ENCODE measurements around the gene CR1. TPM values are rescaled to one million over a fixed set of nuclear protein-coding genes. Genes with fewer than 3 reads are reported as not detected.

The CR1 gene
- total and polyA plus RNA-seq, 9 of the 15 experiments (the other 6 are each of a cell fraction or from before 2014, with no cell fraction given), result 0.07 to 0.47 (median 0.18) TPM

DNA sequence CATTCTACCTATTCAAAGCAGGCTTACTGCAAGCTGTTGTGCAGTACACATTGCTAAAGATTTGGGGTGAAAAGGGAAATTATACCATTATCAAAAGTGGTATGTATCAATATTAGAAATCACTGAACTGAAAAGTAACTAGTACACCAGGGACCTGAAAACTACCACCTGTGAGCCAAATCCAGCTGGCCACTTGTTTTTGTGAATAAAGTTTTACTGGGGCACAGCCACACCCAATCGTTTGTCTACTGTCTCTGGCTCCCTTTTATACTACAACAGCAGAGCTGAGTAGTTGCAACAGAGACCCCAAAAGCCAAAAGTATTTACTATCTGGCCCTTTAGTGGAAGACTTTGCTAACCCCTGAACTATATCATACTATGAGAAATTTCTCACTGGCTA, 135.2 kb downstream of the CR1 start:
- Histone ChIP-seq H4K20me1 (replicated peaks; ENCODE audit: control insufficient read depth, insufficient read depth, low read length) (no peaks in the 10 kb centered on the region), H3K4me1 (replicated peaks in 1 of 2; ENCODE audit: control insufficient read depth in 2 of 2, insufficient read depth in 2 of 2, low read length in 2 of 2) (peaks cover 11 to 55% of the 10 kb centered on the region in 2 experiments; a peak in 4 of 5 replicates), H3K27ac (ENCODE audit: extremely low read depth, low read depth, low read length) (peak overlapping the region; percentile 39), H3K9me3 (replicated peaks; ENCODE audit: control insufficient read depth, insufficient read depth, low read depth, low read length) (no peaks in the 10 kb centered on the region), H3K27me3 (ENCODE audit: control insufficient read depth in 2 of 2, insufficient read depth in 2 of 2, low read length in 2 of 2) (no peaks in the 10 kb centered on the region), H3K9me1 (ENCODE audit: control insufficient read depth, insufficient read depth, low read length) (no peaks in the 10 kb centered on the region), H3K4me3 (no peak overlapping the region), H3K79me2 (ENCODE audit: control insufficient read depth, insufficient read depth, low read length) (no peaks in the 10 kb centered on the region), H3K36me3 (ENCODE audit: control insufficient read depth, insufficient read depth, low read length) (no peaks in the 10 kb centered on the region), H2AFZ (ENCODE audit: low read depth, low read length) (peak overlapping the region; percentile 92), H3K9ac (ENCODE audit: insufficient read depth in 1 of 2, low read depth in 2 of 2, low read length in 2 of 2) (peak overlapping the region in 1 of 2 experiments; percentile 44; a peak in 2 of 4 replicates), H3K4me2 (ENCODE audit: insufficient read depth, low read length) (peak overlapping the region; percentile 40; the same call in 1 of the 2 replicates)
- FAIRE-seq, result no peak
- intact Hi-C loops (cut with micrococcal nuclease) (no loop called here), in situ Hi-C loops (cut with MboI) (no loop called here)
- peak; percentile 2; the same call in 1 of the 3 replicates for ATAC-seq
- DNase-seq (ENCODE audit: extremely low read depth in 1 of 4, low spot score in 3 of 4), result no peak
- WGBS (ENCODE audit: insufficient coverage, low coverage, missing lambda C conversion rate), result 64% methylated on average over 1 of the region's 1 CpG
- ChIA-PET CTCF (ENCODE audit: low intra/inter-chr PET ratio) (no interaction called here), POLR2A (interaction anchor here (0.6 to 2.2 kb wide), 6 partner anchors 11 to 533 kb away, joined by 3 to 7 read pairs (median 4); partner anchors contain the start of gene CR1L)
- BruUV-seq (replicated peaks), result no TSS peak
- TF ChIP-seq NFXL1 (CRISPR knock-in tag; IDR thresholded peaks at IDR 0.05) (no peak), STAG1 (CRISPR knock-in tag; IDR thresholded peaks at IDR 0.05; ENCODE audit: borderline replicate concordance) (no peak), ZNF121 (CRISPR knock-in tag; conservative IDR thresholded peaks at IDR 0.05) (no peak), TSC22D4 (tag; IDR thresholded peaks at IDR 0.05) (no peak), NCOA4 (IDR thresholded peaks at IDR 0.05; ENCODE audit: partially characterized antibody) (no peak), ARID3B (CRISPR knock-in tag; IDR thresholded peaks at IDR 0.05; ENCODE audit: borderline replicate concordance) (no peak), HMBOX1 (IDR thresholded peaks at IDR 0.05) (peak; percentile 35; the same call in 1 of the 2 replicates), SMAD4 (CRISPR knock-in tag; conservative IDR thresholded peaks at IDR 0.05) (no peak), DDX20 (tag; IDR thresholded peaks at IDR 0.05; ENCODE audit: low read depth) (no peak), PYGO2 (tag; IDR thresholded peaks at IDR 0.05) (no peak), ARID2 (IDR thresholded peaks at IDR 0.05) (no peak), ZNF316 (IDR thresholded peaks at IDR 0.05) (no peak), E2F1 (CRISPR knock-in tag; IDR thresholded peaks at IDR 0.05) (no peak), EP300 (IDR thresholded peaks at IDR 0.05; ENCODE audit: low read length) (no peak)
